Activated CD8-positive, alpha-beta memory T cell treated with anti-CD3 and anti-CD28 coated beads, Interleukin-2, amount 50 U/mL, for 4 hours (primary cell): ENCODE results near the gene MRPS25.

Source experiments
- DNase-seq: peaks from one replicate; pipeline ENCODE4 v3.0.0-alpha.2; 2020

Gene MRPS25

DNA sequence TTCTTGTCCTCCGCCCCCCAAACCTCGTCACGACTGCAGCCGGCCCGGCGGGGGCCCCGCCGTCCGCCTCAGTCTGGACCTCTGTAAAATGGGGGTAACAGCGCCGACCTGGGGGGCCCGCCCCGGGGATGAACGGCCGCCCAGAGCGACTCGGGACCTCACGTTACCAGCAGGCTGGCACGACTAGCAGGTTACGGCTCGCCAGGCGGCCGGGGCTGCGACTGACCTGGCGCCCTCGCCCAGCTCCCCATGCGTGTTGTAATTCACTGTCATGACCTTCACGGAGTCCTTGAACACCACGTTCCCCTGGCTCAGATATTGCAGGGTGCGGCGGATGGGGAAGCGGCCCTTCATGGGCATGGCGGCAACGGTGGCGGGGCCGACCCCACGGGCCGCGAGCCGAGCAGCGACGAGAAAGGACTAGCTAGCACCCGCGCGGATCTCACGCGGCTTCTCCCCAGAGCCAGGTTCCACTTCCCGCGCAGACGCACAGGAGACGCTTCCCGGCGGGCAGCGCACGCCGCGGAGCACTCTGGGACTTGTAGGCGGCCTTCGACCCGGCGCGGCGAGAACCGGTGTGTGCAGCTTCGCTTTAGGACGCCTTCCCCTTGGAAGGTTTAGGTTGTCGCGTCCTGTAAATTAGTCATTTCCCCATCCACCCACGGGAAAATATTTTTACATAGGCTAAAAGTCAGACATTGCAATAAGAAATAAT, at the start of gene MRPS25:
MRPS25 (minus strand) TSS at position 481 of the 715 bp plus-strand sequence; CDS start at position 360, 121 bp downstream.
- peak; percentile 87 for DNase-seq

DNA sequence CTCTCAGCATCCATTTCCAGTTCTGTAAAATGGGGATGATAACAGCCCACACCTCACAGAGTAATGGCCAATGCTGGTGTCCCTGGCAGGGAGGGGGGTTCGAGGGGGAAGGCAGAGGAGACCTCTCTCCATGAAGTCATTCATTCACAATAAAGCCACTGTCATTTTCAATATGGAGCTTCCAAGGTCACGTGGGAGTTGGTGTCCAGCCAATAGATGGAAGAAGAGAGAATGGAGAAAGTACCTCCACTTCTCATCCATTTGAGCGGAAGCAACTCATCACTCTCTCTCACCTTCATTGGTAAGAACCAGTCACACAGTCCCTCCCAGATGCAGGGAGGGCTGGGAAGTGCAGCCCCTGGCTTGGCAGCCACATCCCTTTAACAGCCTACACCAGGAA, 48.8 kb upstream of the MRPS25 start:
- DNase-seq: no peak

DNA sequence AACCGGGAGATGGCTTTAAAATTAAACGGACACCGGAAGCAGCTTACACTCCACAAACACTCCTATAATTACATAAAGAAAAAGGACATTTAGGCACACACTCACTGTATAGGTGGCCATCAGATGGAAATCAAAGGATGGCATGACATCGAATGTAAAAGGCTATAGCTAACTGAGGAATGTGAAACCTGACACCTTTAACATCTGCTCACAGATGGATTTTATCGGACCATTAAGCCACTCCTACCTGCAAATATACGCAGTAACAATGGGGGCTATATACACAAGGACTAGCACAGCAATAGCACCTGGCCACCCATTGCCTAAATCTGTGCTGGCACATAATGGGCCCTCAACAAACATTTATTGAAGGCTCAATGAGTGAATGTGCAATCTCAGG, 48.4 kb upstream of the MRPS25 start:
- DNase-seq: no peak

GRCh38 chr3:15112011-15112410, 46.9 kb upstream of the MRPS25 start:
- DNase-seq: no peak

- DNase-seq: no peak
Measured at GRCh38 chr3:15110206-15110605, 45.1 kb upstream of the MRPS25 start.

GRCh38 chr3:15108869-15109268, 43.8 kb upstream of the MRPS25 start:
- DNase-seq: no peak

DNA sequence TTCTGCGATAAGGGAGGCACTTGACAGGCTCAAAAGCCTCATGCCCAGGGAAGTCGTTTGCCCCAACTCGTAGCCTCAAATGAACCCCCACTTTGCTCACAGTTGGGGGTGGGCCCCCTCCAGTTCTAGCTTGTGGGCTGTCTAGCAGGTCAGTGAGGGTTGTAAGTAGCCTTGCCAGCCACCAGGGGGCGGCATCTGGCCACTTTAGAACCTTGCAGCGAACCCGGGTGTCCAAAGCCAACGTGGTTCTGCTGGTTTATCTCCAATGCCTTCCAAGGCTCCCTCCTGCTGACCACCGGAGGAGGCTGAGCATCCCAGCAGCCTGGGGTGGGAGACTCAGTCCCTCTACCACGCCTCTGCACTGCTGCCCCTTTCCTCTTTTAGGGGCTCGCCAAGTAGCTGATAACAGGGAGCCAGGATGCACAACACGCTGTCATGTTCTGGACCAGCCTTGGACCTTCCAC, 43.0 kb upstream of the MRPS25 start:
- peak; percentile 73 for DNase-seq

- DNase-seq: no peak
Measured at GRCh38 chr3:15107075-15107947, 42.2 kb upstream of the MRPS25 start.

DNA sequence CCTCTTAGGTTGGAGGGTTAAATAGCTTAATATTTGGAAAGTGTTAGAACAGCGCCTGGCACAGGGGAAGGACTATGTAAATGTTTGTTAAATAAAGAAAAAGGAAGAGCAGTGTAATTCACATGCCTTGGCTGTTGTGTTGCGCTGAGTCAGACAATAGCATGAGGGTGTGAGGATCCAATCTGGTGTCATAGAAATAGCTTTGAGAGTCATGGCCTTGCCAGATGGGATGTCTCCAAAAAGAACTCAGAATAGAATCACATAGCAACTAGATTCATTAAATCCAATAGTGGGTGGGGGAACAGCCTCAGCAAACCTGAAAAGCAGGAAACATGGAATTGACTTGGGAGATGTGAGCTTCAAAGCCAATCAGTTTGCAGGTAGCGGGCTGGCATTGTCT, 37.7 kb upstream of the MRPS25 start:
- DNase-seq: no peak

- DNase-seq: no peak
Measured at GRCh38 chr3:15102256-15102655, 37.1 kb upstream of the MRPS25 start.

- DNase-seq: peak; percentile 23
Measured at GRCh38 chr3:15099364-15100098, 34.4 kb upstream of the MRPS25 start.

DNA sequence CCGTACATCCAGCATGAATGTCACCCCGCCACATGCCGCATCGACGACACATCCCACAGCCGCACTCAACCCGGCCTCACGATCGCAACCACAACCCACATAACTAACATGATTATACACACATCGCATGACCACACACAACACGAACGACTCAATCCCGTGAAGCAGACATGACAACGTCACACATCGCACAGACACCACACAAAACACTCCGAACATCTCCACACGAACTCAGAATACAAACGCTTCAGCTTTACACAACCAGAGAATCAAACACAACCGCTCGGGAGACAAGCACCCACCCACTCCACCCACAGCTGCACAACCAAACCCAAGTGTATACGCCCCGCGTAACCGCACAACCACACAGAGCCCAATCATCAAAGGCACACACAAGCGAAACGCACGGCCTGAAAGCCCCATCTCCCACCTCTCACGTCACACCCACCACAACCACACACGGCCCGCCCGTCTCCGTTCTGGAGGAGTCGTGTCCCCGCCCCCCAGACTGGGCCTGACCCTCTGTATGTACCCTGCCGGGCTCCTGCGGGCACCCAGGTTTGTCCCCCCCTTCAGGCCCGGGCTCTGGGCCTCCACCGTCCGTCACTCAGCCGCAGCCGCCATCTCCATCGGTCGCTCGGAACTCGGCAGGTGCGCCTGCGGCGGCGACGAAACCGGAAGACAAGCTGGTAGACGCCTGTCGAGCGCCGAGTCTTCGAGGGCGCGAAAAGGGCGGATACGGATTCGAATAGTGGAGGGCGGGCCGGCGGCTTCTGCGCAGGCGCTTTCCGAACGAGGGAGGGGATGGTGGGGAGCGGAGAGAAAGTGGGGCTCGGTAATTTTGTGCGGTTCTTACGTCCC, 33.6 kb upstream of the MRPS25 start, which contains the start of gene RBSN:
RBSN (minus strand) TSS at position 646 of the 861 bp plus-strand sequence. CDS start 3,028 bp downstream, outside the sequence.
- DNase-seq: peak; percentile 93

DNA sequence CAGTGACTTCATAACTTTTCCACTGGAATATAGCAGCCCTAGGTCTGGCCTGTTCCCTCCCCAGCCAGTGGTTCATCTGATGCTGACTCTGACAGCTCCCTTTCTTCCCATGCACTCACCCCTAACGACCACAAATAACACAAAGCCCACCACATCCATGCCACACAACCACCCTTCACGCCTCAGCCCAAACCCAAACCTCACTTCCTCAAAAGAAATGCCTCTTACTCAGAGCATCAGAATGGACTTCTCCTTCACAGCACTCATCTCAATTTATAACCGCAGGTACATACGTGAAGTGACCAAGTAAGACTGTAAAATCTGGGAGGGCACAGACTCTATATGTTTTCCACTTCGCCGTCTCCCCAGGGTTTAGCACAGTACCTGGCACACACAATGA, 32.8 kb upstream of the MRPS25 start:
- DNase-seq: peak; percentile 19

DNA sequence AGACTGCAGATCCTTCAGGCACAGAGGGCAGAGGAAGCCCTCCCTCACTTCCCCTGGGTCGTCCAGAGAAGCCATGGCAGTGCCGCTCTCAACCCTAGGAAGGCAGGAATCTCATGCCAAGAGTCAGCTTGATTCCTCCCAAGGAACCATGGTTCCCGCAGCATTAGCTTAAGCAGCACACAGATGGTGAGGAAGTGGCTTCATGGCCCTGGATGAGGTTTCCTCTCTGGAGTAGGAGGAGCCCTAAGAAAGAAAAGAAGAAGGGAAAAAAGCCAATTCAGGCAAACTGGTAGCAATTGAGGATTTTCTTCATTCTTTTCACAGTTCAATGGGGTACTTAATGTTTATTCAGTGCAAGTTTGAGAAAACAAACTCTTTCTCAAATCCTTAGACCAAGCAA, 30.9 kb upstream of the MRPS25 start:
- no peak for DNase-seq

DNA sequence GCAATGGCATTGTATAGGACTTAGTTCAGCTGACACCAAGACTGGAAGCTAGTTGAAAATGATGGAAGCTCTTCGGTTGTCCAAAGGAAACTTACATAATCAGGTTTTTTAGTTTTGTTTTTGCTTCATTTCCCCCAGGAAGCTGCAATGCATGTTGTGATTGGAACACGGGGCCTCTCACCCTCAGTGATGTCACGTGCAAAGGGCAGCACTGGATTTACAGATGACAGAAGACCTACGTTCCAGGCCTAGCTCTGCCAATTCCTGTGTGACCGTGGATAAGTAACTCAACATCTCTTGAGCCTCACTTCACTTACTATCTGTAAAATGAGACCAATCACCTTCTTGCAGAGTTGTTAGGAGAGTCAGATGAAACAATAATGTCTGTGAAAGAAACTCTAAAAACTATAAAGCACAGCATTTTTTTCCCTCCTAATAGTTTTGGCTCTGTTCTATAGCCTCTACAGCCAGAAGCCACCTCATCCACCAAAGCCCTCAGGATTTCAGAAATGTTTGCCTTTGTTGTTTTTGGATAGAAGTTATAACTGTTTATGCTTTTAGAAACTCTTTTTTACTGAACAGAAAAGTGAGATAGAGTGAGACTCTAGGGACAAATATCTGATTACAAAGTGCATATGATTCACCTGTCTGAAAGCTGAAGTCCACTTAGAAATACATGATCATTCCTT, 29.2 kb upstream of the MRPS25 start:
- DNase-seq: no peak

GRCh38 chr3:15092686-15093085, 27.6 kb upstream of the MRPS25 start:
- DNase-seq: no peak

DNA sequence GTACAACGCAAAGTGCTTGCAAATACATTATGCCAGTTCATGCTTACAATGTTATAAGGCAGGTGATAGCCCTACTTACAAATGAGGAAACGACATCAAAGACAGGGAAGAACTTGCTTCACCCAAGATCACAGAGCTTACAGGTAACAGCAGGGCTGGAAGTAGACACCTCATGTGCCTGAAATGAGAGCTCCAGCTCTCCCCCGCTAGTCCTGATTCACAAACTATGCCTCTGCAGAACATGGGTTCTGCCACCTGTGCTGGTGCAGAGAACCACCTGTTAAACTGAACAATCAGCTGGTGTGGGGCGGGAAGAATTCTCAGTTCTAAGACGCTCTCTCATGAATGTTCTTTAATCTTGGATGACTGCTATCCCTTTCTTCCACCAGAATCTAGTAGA, 26.5 kb upstream of the MRPS25 start:
- DNase-seq: no peak

DNA sequence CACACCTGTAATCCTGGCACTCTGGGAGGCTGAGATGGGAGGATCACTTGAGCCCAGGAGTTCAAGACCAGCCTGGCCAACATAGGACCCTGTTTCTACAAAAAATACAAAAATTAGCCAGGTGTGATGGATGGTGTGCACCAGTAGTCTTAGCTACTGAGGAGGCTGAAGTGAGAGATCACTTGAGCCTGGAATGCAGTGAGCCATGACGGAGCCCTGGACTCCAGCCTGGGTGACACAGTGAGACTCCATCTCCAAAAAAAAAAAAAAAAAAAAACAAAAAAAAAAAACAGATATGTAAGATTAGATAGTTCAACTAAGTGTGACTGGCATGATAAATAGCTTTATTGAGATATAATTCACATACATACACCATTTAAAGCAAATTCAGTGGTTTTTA, 24.1 kb upstream of the MRPS25 start:
- no peak for DNase-seq

DNA sequence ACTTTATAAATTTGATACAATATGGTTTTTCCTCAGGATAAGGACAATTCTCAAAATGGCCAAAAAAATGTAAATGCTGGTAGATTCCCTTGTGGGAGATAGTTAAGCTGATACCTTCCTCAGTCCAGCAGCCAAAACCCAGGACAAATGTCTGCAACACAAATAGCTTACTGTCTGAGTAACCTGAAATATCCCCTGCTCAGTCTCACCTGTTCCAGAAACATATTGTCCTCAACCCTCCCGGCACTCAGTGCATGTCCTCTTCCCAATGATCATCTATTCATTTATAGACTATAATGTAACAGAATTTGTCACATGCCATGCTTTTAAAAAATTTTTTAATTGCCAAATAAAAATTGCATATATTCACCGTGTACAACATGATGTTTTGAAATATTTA, 21.6 kb upstream of the MRPS25 start:
- no peak for DNase-seq

DNA sequence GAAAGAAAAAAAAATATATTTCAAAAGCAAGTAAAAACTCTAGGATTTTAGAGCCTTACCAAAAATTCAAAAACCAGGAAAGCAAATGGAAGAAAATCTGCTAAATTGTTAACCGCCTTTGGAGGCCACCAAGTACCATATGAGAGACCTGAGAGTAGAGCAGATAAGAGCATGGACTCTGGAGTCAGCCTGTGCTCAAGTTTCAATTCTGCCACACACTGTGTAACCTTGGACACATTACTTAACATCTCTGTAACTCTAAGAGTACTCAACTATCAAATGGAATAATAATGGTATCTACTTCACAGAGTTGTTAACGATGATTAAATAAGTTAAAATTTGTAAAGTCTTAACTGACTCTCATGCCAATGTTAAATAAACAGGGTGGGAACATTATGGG, 21.1 kb upstream of the MRPS25 start:
- no peak for DNase-seq

- DNase-seq: no peak
Measured at GRCh38 chr3:15083252-15083651, 18.1 kb upstream of the MRPS25 start.
